GM12872 (cell line): ENCODE data around the gene ECI1.

ENCODE experiments used
- CTCF ChIP-seq: IDR thresholded peaks from 3 replicates; pipeline ENCODE4 v1.5.1; 2011; ENCODE audit warnings: low read depth, mild to moderate bottlenecking, low read length, moderate library complexity; ENCODE audit not compliant: insufficient read depth

ECI1 gene

DNA sequence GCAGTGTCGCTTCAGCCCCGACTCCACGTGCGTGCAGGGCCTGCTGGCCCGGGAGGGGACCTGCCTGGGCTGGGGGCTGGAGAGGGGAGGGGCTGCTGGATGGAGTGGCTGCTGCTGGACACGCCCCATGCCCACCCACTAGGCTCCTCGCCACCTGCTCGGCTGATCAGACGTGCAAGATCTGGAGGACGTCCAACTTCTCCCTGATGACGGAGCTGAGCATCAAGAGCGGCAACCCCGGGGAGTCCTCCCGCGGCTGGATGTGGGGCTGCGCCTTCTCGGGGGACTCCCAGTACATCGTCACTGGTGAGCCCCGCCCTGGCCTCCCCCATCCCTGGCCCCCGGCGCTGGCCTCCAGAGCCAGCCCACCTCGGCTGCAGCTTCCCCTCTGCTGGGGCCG lies 43.1 kb downstream of the ECI1 start:
- no peak for TF ChIP-seq CTCF

- TF ChIP-seq CTCF, result no peak
Observed at GRCh38 chr16:2207872-2208271, 43.5 kb downstream of the ECI1 start.

- no peak for TF ChIP-seq CTCF
Observed at GRCh38 chr16:2206780-2207433, 44.5 kb downstream of the ECI1 start.

GRCh38 chr16:2206420-2206779 lies 45.0 kb downstream of the ECI1 start:
- TF ChIP-seq CTCF, result no peak

DNA sequence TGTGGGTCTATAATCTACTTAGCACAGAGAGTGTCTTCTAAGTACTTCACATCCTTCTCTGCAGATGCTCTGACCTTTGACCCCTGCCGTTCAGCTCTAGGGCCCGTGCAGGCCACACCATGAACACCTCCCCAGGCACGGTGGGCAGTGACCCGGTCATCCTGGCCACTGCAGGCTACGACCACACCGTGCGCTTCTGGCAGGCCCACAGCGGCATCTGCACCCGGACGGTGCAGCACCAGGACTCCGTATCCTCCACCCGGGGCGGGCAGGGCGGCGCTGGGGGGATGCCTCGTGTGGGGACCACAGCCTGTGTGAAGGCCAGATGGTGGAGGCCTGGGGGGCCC lies 45.4 kb downstream of the ECI1 start:
- TF ChIP-seq CTCF, result no peak

DNA sequence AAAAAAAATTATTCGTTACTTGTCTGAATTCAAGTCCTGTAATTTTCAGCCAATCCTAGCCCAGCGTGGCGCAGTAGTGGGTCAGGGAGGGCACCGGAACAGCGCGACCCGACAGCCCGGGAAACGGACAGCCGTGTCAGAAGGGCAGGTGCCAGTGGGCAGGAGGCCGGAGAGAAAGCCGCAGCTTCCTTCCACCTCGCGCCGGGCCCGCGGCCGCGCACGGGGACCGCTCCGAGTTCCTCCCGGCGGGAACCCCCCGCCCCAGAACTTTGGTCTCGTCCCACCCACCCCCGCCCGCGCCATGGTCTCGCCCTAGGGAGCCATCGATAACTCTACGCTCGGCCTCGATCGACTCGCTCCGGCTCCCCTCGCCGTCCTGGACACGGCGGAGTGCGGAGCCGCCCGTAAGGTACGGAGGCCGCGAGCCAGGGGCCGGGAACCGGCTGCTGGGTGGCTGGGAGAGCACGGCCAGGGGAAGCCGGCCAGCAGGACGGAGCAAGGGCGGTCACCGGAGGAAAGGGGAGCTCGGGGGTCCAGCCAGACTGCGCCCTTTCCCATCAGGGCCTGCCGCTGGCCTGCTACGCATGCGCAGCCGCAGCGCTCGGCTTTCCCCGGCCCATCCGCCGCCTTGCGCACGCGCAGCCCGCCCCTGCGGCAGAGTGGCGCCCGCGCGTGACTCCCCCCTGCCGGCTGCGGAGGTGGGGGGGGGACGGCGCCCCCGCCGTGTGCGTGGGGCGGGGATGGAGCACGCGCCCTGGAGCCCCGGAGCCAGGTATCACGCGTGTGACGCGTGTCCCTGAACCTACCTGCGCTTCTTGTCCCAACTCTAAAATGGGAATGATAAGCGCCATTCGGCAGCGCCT lies 46.1 kb downstream of the ECI1 start, which contains the start of gene MLST8:
TSS of gene MLST8 (plus strand) at position 351 of the 863 bp plus-strand sequence. CDS start 632 bp downstream, outside the sequence.
- TF ChIP-seq CTCF, result peak; percentile 31; the same call in 1 of the 3 replicates

DNA sequence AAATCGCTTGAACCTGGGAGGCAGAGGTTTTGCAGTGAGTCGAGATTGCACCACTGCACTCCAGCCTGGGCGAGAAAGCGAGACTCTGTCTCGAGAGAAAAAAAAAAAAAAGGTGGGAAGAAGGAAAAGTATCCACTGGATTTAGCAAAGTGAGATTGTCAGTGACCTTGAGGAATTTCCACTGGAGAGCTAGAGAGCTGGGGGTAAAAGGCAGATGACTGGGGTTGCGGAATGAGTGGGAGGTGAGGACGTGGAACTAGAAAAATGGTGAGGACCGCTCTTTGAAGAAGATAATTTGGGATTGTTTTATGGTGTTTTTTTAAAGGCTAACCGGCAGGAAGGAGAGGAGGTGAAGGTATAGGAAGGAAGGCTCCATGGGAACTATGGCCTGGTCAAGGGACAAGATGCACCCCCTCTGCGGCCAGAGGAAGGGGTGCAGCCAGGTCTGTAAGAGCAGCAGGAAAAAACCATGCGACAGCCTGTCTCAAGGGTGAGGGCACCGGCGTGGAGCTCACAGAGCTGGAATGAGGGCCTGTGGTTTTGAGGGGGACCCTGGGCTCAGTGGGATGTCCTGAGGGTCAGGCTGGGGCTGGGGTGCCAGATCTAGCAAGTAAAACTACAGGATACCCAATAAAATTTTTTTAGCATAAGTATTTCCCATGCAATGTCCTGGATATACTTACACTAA lies 46.8 kb downstream of the ECI1 start:
- 0 out of 3 replicates have a peak, but pooled peaks have one; percentile 0 for TF ChIP-seq CTCF
